Small intestine (tissue), 7 donors: Measurements from ENCODE around the gene ACER1. TPM values are rescaled to one million over a fixed set of nuclear protein-coding genes. Genes with fewer than 3 reads are reported as not detected.

ENCODE experiments used
- DNase-seq, 2 donors: peaks; one replicate each; pipeline versions ENCODE4 v3.0.0 to v3.0.0-alpha.2; 2013
- FAIRE-seq: peaks from 2 replicates; lab custom pipeline; 2012; peaks lifted over from hg19 to GRCh38; lab: Jason Lieb, UNC
- H3K27ac ChIP-seq, 3 donors: one replicate each; pipeline ENCODE4 v1.5.1; 2013; ENCODE audit warnings: low read length in 2 of 3, mild to moderate bottlenecking in 2 of 3, control low read depth in 1 of 3, inconsistent platforms in 1 of 3, low read depth in 1 of 3, moderate library complexity in 1 of 3
- H3K27me3 ChIP-seq, 3 donors: one replicate each; pipeline ENCODE4 v1.6.1; 2013; ENCODE audit warnings: low read length in 3 of 3, inconsistent platforms in 1 of 3; ENCODE audit not compliant: control insufficient read depth in 3 of 3, insufficient read depth in 3 of 3
- H3K36me3 ChIP-seq, 3 donors: one replicate each; pipeline ENCODE4 v1.6.1; 2013; ENCODE audit warnings: low read length in 3 of 3, inconsistent platforms in 1 of 3, low read depth in 1 of 3, mild to moderate bottlenecking in 1 of 3, moderate library complexity in 1 of 3; ENCODE audit not compliant: control insufficient read depth in 3 of 3, insufficient read depth in 2 of 3
- H3K4me1 ChIP-seq, 3 donors: one replicate each; pipeline ENCODE4 v1.6.1; 2013; ENCODE audit warnings: low read length in 2 of 3, inconsistent platforms in 1 of 3, low read depth in 1 of 3, mild to moderate bottlenecking in 1 of 3, moderate library complexity in 1 of 3; ENCODE audit not compliant: control insufficient read depth in 3 of 3, insufficient read depth in 2 of 3
- H3K4me3 ChIP-seq, 3 donors: one replicate each; pipeline ENCODE4 v1.5.1; 2013; ENCODE audit warnings: low read length in 3 of 3, control low read depth in 1 of 3, inconsistent platforms in 1 of 3, low read depth in 1 of 3, mild to moderate bottlenecking in 1 of 3, moderate library complexity in 1 of 3
- H3K9me3 ChIP-seq, 2 donors: one replicate each; pipeline ENCODE4 v1.6.1; 2013; ENCODE audit warnings: low read depth in 1 of 2, low read length in 1 of 2; ENCODE audit not compliant: control insufficient read depth in 2 of 2, insufficient read depth in 1 of 2
- WGBS, 3 donors: extraction: QIAGEN DNeasy Blood & Tissue Kit; methylation state at CpG; one replicate each; pipeline ENCODE4 v1.1.7; 2013; 5-methylcytosine and 5-hydroxymethylcytosine counted together
- polyA plus RNA-seq, 4 donors: library from polyadenylated mRNA; stranded (reverse) in 3 of 4; unstranded in 1 of 4; fragments of 200-250 nt in 3 of 4; fragments of 120-200 nt in 1 of 4; gene quantifications; one replicate each; pipeline versions ENCODE4 v1.2.1 to v1.2.3, GENCODE V29; 2013
- donor health status: healthy with polysubstance abuse.
- donor health status: control.
- donor health status: control.
- donor health status: Bipolar disorder and iron deficiency.
- donor health status: healthy.

Gene ACER1
- polyA plus RNA-seq, 4 donors: 0.06 TPM; not detected in 3

DNA sequence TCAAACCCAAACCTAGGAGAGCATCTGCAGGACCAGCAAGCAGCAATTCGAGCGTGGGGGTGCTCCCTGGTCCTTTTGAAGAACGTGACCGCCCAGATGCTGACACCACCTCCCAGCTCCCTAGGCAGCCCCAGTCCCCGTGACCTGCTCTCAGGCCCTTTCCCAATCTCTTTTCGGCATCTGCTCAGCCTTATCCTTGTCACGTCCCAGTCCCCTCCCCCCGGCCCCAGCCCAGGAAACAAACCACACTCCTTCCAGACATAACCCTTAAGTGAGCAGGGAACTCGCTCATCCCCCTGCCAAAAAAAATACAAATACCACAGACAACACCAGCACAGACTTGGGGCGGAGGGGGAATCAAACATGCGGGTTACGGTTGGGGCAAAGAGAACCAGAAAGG lies 57.0 kb downstream of the ACER1 start:
- Histone ChIP-seq H3K27me3 (no peaks in the 10 kb centered on the region), H3K4me3 (no peak overlapping the region), H3K9me3 (peaks cover 0 to 7% of the 10 kb centered on the region in 2 donors), H3K36me3 (peaks cover 0 to 49% (median 0%) of the 10 kb centered on the region in 3 donors), H3K27ac (peak overlapping the region in 2 of 3 donors; percentile 28 to 59), H3K4me1 (peaks cover 0 to 50% (median 19%) of the 10 kb centered on the region in 3 donors)
- 65 to 91% (median 83%) methylated on average over 12 of the region's 12 CpGs for WGBS, 3 donors
- DNase-seq (no peak), FAIRE-seq (no peak)

DNA sequence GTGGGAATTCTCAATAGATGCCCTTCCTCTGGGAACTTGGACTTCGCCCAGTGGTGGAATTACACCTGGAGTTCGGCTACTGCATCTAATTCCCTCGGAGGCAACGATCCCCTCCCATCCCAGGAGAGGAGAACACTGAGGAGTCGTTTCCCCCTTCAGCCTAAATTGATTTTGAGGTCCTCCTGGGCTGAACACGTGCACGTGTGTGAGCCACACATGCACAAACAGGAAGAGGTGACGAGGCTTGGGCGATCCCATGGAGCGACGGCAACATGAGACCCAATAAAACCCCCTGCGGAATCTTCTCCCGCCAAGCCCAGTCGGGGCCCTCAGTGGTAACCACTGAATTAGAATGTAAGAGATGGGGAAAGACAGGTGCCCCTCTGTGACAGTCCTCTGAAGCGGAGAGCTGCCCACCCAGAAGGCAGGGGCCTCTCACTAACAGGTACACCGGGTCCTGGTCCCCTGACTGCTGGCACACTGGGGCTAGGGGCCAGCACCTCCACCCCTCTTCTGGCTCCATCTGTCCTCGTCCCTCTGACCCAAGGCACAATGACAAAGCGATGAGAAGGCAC lies 58.2 kb downstream of the ACER1 start:
- Histone ChIP-seq H3K27me3 (no peaks in the 10 kb centered on the region), H3K27ac (peak overlapping the region in 1 of 3 donors; percentile 78), H3K36me3 (peaks cover 0 to 58% (median 0%) of the 10 kb centered on the region in 3 donors), H3K4me1 (peaks cover 0 to 58% (median 19%) of the 10 kb centered on the region in 3 donors), H3K9me3 (peaks cover 0 to 2% of the 10 kb centered on the region in 2 donors), H3K4me3 (no peak overlapping the region)
- no peak for DNase-seq
- FAIRE-seq: no peak
- 72 to 81% (median 79%) methylated on average over 18 of the region's 18 CpGs for WGBS, 3 donors

DNA sequence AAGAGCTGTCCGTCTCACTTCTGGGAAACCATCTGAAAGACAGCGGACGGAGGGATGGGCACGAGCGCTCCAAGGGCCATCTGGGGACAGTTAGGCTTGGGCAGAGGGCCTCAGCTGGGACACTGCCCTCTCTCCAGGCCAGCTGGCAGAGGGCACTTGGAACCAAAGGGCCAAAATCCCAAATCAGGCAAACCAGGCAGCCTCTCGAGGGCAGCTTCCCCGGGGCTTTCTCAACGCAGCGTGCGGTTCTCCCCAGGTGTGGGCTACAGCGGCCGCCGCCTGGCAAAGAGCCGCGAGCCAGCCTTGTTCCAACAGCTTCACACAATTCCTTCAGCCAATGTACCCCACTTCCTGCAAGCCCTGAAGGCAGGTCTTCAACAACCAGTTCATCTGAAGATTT lies 58.7 kb downstream of the ACER1 start:
- H3K9me3 ChIP-seq: no peaks in the 10 kb centered on the region
- no peak overlapping the region for H3K4me3 ChIP-seq
- DNase-seq (no peak), FAIRE-seq (no peak)
- WGBS, 3 donors: 85 to 95% (median 93%) methylated on average over 15 of the region's 15 CpGs
- peaks cover 0 to 58% (median 19%) of the 10 kb centered on the region in 3 donors for H3K4me1 ChIP-seq
- peak overlapping the region in 1 of 3 donors; percentile 78 for H3K27ac ChIP-seq
- H3K36me3 ChIP-seq: peaks cover 0 to 63% (median 2%) of the 10 kb centered on the region in 3 donors
- no peaks in the 10 kb centered on the region for H3K27me3 ChIP-seq

DNA sequence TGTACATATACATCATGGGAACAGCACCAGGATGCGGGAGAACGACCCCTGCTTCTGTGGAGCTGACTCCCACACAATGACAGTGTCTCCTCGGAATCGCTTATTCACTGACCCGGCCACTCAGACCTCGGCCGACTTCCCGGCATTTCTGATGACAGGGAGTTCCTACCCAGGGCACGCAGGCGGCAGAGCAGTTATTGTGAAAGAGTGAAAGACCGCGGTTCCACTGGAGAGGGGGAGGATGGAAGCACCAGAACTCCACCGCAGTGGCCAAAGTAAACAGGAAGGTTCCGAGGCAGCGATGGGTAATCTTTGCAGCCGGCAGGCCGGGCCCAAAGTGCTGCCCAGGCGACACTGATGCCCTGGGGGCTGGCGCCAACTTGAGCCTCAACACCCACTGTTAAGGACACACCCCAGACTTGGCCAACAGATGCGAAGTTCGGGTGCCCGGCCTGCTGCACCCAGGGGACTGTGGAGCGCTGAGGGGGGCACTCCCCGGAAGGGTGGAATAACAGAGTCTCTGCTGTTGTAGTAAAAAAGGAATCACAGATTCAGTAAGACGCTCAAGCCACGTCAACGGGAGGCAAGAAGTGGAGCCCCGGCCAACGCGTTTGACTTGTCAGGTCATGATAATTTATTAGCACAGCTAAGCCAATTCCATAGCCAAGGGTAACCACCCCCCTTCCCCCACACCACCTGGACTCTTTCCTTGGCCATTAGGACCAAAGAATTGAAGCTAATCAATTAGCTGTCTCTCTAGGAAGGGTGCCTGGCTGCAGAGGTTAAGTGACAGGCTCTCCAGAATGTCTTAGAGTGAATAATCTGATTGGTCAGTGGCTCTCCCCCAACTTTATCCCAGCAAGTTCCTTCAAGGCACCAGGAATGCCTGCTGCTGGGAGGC lies 59.5 kb downstream of the ACER1 start:
- Histone ChIP-seq H3K9me3 (no peaks in the 10 kb centered on the region), H3K4me3 (no peak overlapping the region), H3K36me3 (peaks cover 0 to 71% (median 2%) of the 10 kb centered on the region in 3 donors), H3K27me3 (no peaks in the 10 kb centered on the region), H3K4me1 (peaks cover 0 to 57% (median 19%) of the 10 kb centered on the region in 3 donors), H3K27ac (peak overlapping the region in 2 of 3 donors; percentile 33 to 78)
- DNase-seq (no peak), FAIRE-seq (no peak)
- 52 to 81% (median 73%) methylated on average over 30 of the region's 30 CpGs for WGBS, 3 donors

DNA sequence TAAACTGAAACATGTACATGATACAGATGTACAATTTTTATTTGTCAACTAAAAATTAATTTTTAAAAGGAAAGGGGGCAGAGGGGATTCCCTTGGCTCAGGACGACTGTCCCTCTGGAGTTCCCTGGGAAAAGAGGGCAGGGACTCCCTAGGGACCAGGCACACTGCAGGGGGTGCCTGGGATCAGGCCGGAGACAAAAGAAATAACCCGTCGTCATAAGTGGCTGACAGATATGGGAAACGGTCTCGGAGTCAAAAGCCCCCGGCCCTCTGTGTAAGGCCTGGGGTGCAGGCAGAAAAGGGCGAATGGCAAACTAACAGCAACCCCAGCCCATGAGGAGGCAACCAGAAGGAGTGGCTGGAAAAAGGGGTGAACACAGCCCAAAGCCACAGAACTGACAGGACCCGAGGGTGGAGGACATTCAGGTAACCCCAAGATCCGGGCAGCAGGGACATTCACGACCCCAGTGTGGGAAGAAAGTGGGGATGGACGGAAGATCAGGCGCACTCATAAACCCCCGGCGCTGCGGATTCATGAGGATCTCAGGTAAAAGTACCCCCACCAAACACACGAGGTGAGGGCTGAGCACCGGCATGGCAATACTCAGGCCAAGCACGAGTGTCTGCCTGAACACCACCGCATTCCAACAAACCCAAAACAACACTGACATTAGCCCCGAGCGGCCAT lies 60.4 kb downstream of the ACER1 start:
- Histone ChIP-seq H3K27me3 (no peaks in the 10 kb centered on the region), H3K9me3 (no peaks in the 10 kb centered on the region), H3K27ac (peak overlapping the region in 2 of 3 donors; percentile 72 to 78), H3K4me3 (peak overlapping the region in 1 of 3 donors; percentile 2), H3K4me1 (peaks cover 0 to 49% (median 16%) of the 10 kb centered on the region in 3 donors), H3K36me3 (peaks cover 2 to 77% (median 2%) of the 10 kb centered on the region in 3 donors)
- DNase-seq (no peak), FAIRE-seq (no peak)
- WGBS, 3 donors: 81 to 90% (median 88%) methylated on average over 22 of the region's 22 CpGs

DNA sequence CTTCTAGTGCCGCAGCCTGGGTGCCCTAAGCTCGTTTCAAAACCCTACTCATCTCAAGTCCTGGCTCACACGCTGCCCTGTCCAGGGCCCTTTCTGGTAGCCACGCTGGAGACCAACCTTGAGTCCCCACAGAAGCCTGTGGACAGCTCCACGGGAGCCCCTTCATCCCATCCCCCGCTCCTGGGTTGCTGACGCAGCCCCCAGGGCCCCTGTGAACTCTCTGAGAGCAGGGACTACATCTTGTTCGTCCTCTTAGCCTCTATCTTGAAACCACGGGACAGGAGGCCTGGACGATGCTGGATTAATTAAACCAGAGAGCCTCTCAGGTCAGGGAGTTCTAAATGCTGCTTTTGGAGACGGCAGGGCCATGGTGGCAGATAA lies 61.0 kb downstream of the ACER1 start:
- FAIRE-seq (no peak), DNase-seq (no peak)
- no peaks in the 10 kb centered on the region for H3K27me3 ChIP-seq
- peak overlapping the region in 2 of 3 donors; percentile 72 to 78 for H3K27ac ChIP-seq
- H3K36me3 ChIP-seq: peaks cover 2 to 77% (median 2%) of the 10 kb centered on the region in 3 donors
- WGBS, 3 donors: 50 to 81% (median 69%) methylated on average over 11 of the region's 11 CpGs
- peaks cover 0 to 43% (median 16%) of the 10 kb centered on the region in 3 donors for H3K4me1 ChIP-seq
- H3K9me3 ChIP-seq: no peaks in the 10 kb centered on the region
- H3K4me3 ChIP-seq: no peak overlapping the region

DNA sequence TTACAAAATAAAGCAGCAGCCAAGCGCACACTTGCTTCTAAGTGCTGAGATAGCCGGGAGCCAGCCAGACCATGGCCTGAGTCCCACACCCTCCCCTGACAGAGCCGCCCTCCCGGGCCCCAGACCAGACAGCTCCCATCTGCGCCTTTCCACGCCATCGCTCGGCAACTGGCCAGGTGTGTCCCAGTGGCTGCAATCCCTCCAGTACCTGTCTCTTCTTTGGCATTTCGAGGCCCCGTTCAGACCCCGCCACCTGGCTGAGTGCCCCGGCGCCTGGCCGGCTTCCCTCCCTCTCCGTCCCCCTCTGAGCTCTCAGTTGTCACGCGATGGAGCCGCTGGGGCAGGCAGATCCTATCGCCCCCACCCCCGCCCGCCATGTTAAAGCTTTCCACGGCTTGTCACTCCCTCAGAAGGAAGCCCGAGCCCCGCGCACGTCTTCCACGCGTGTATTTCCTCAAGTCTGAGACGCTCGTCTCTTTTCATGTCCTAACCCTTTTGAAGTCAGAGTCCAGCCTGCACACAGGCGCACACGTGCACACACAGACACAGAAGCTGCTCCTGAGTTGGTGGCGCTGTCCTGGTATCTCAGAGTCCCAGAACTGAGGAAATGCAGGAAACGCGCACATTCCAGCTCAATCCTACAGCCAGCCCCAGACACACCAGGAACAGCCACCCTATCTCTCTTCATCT lies 61.5 kb downstream of the ACER1 start:
- H3K36me3 ChIP-seq: peaks cover 2 to 74% (median 2%) of the 10 kb centered on the region in 3 donors
- peaks cover 0 to 43% (median 16%) of the 10 kb centered on the region in 3 donors for H3K4me1 ChIP-seq
- H3K4me3 ChIP-seq: peak overlapping the region in 1 of 3 donors; percentile 24
- peak overlapping the region in 2 of 3 donors; percentile 72 to 78 for H3K27ac ChIP-seq
- DNase-seq (peak in 1 of 2 donors; percentile 70), FAIRE-seq (no peak)
- H3K27me3 ChIP-seq: no peaks in the 10 kb centered on the region
- H3K9me3 ChIP-seq: no peaks in the 10 kb centered on the region
- WGBS, 3 donors: 39 to 82% (median 73%) methylated on average over 31 to 35 of the region's 35 CpGs
